Fibroblast of lung (primary cell): ENCODE results near the gene UACA.

Experiments used
- EZH2 ChIP-seq: IDR thresholded peaks from 2 replicates; pipeline ENCODE4 v1.5.1; 2012; ENCODE audit warnings: low read length, control low read depth, mild to moderate bottlenecking; ENCODE audit errors: missing control alignments
- TF ChIP-seq, protein P1 (sequence below), 2 donors: IDR thresholded peaks in 1 of 2; conservative IDR thresholded peaks in 1 of 2; 1 replicate in 1 of 2; 2 replicates in 1 of 2; pipeline ENCODE4 v1.5.1; 2011 to 2012; ENCODE audit warnings: low read length in 2 of 2, control low read depth in 1 of 2, inconsistent platforms in 1 of 2, low read depth in 1 of 2, mild to moderate bottlenecking in 1 of 2

DNA sequence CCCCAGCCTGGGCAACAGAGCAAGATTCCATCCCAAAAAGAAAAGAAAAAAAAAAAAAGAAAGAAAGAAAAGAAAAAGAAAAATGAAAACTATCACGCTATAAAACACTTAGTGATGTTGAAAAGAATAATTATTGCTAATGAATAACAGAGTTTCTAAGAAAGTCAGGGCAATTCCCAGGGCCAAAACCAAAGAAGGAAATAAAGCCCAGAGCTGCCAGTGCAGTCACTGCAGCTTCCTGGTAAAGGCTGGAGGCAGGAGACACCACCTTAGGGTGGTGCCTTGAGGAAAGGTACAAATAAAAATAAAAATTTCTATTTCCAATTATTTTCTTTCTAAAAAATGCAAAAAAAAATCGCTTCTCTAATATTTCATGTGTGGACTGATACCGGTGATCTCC is 19.7 kb upstream of the UACA start:
- TF ChIP-seq, protein P1, sequence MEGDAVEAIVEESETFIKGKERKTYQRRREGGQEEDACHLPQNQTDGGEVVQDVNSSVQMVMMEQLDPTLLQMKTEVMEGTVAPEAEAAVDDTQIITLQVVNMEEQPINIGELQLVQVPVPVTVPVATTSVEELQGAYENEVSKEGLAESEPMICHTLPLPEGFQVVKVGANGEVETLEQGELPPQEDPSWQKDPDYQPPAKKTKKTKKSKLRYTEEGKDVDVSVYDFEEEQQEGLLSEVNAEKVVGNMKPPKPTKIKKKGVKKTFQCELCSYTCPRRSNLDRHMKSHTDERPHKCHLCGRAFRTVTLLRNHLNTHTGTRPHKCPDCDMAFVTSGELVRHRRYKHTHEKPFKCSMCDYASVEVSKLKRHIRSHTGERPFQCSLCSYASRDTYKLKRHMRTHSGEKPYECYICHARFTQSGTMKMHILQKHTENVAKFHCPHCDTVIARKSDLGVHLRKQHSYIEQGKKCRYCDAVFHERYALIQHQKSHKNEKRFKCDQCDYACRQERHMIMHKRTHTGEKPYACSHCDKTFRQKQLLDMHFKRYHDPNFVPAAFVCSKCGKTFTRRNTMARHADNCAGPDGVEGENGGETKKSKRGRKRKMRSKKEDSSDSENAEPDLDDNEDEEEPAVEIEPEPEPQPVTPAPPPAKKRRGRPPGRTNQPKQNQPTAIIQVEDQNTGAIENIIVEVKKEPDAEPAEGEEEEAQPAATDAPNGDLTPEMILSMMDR (conservative IDR thresholded peaks at IDR 0.05 in 1 of 2, IDR thresholded peaks at IDR 0.05 in 1 of 2; ENCODE audit: low read depth in 1 of 2, low read length in 2 of 2), result no peak
- no peak for TF ChIP-seq EZH2
